HCT116 (cell line): ENCODE measurements around the gene CREB3. TPM values are rescaled to one million over a fixed set of nuclear protein-coding genes. Genes with fewer than 3 reads are reported as not detected.

Source experiments
- ATAC-seq: fragments of 200-7000 bp; cut with Tn5 transposase; 2 replicates; pipeline ENCODE4 v1.9.1; 2020; ENCODE audit warnings: mild to moderate bottlenecking, moderate library complexity
- BruUV-seq: library from RNA; stranded (reverse); fragments of 400-500 nt; replicated peaks from 2 replicates; lab custom pipeline; 2021; lab: Mats Ljungman, UMichigan
- CTCF ChIA-PET: fragments of 300-600 bp; sonication (Branson Sonifier 250); formaldehyde crosslinking; loops from one replicate; lab custom pipeline; 2021; ENCODE audit warnings: antibody characterized with exemption; lab: Charles Lee
- POLR2A ChIA-PET: fragments of 300-600, 350-600 bp; sonication (Branson Sonifier 250); formaldehyde crosslinking; loops from one replicate; lab custom pipeline; 2021; ENCODE audit warnings: antibody characterized with exemption; lab: Charles Lee
- RAD21 ChIA-PET, 2 experiments: fragments of 300-600 bp; sonication (Branson Sonifier 250); formaldehyde crosslinking; loops; one replicate each; lab custom pipeline; 2023; ENCODE audit warnings: low total read pairs in 2 of 2; ENCODE audit not compliant: uncharacterized antibody in 2 of 2, unreplicated experiment in 2 of 2, low non-redundant PET in 1 of 2; lab: Charles Lee
- DNase-seq: peaks from one replicate; pipeline ENCODE4 v3.0.0-alpha.2; 2010; ENCODE audit warnings: low read depth, low spot score
- H2AFZ ChIP-seq: fragments of 200-600 bp; shearing (Covaris generic), sonication (generic); 2 replicates; pipeline ENCODE4 v1.6.1; 2017; ENCODE audit warnings: low read depth, mixed run types, mixed read lengths, antibody characterized with exemption, low read length; ENCODE audit not compliant: poor library complexity, severe bottlenecking
- H3K27ac ChIP-seq: 2 replicates; pipeline ENCODE4 v1.5.1; 2012; ENCODE audit warnings: low read depth, low read length
- H3K27me3 ChIP-seq: fragments of 200-600 bp; sonication (generic); 2 replicates; pipeline ENCODE4 v1.6.1; 2016; ENCODE audit warnings: mixed run types, low read length, mixed read lengths; ENCODE audit not compliant: insufficient read depth
- H3K36me3 ChIP-seq, 2 experiments: fragments of 200-500 bp in 1 of 2; fragments of 200-600 bp in 1 of 2; sonication (Bioruptor generic) in 1 of 2; sonication (generic) in 1 of 2; 2 replicates each; pipeline versions ENCODE4 v1.5.1 to v1.6.1; 2014 to 2016; ENCODE audit warnings: low read length in 2 of 2, inconsistent platforms in 1 of 2, mixed read lengths in 1 of 2, mixed run types in 1 of 2; ENCODE audit not compliant: insufficient read depth in 2 of 2, control insufficient read depth in 1 of 2
- H3K4me1 ChIP-seq, 2 experiments: fragments of 200-600 bp in 1 of 2; sonication (generic) in 1 of 2; 2 replicates each; pipeline versions ENCODE4 v1.5.1 to v1.6.1; 2012 to 2017; ENCODE audit warnings: low read length in 2 of 2, inconsistent platforms in 1 of 2, mild to moderate bottlenecking in 1 of 2, mixed read lengths in 1 of 2, mixed run types in 1 of 2, moderate library complexity in 1 of 2; ENCODE audit not compliant: insufficient read depth in 2 of 2, control insufficient read depth in 1 of 2
- H3K4me2 ChIP-seq: fragments of 200-600 bp; sonication (generic); 2 replicates; pipeline ENCODE4 v1.6.1; 2017; ENCODE audit warnings: mixed run types, low read length, mixed read lengths
- H3K4me3 ChIP-seq, 2 experiments: fragments of 200-600 bp in 1 of 2; sonication (generic) in 1 of 2; replicated peaks in 1 of 2; 2 replicates each; pipeline ENCODE4 v1.5.1; 2011 to 2016; ENCODE audit warnings: low read length in 2 of 2, control low read depth in 1 of 2, low read depth in 1 of 2, mild to moderate bottlenecking in 1 of 2, mixed read lengths in 1 of 2, mixed run types in 1 of 2
- H3K79me2 ChIP-seq: fragments of 200-600 bp; sonication (generic); 2 replicates; pipeline ENCODE4 v1.6.1; 2017; ENCODE audit warnings: mild to moderate bottlenecking, mixed run types, low read length, moderate library complexity, mixed read lengths; ENCODE audit not compliant: insufficient read depth
- H3K9ac ChIP-seq: fragments of 200-600 bp; sonication (generic); 2 replicates; pipeline ENCODE4 v1.6.1; 2016; ENCODE audit warnings: low read length, mixed read lengths
- H3K9me2 ChIP-seq: fragments of 200-600 bp; sonication (generic), shearing (Covaris generic); 2 replicates; pipeline ENCODE4 v1.6.1; 2017; ENCODE audit warnings: mixed run types, mild to moderate bottlenecking, moderate library complexity; ENCODE audit not compliant: insufficient read depth
- H3K9me3 ChIP-seq, 2 experiments: fragments of 200-500 bp in 1 of 2; fragments of 200-600 bp in 1 of 2; sonication (Bioruptor generic) in 1 of 2; sonication (generic) in 1 of 2; 2 replicates each; pipeline ENCODE4 v1.6.1; 2014 to 2017; ENCODE audit warnings: low read length in 2 of 2, mixed read lengths in 2 of 2, inconsistent platforms in 1 of 2, low read depth in 1 of 2, mild to moderate bottlenecking in 1 of 2, mixed run types in 1 of 2, moderate library complexity in 1 of 2; ENCODE audit not compliant: control insufficient read depth in 1 of 2, insufficient read depth in 1 of 2
- H4K20me1 ChIP-seq: fragments of 200-600 bp; sonication (generic), shearing (Covaris generic); 2 replicates; pipeline ENCODE4 v1.6.1; 2017; ENCODE audit warnings: mixed run types, mild to moderate bottlenecking, moderate library complexity; ENCODE audit not compliant: insufficient read depth
- CBX3 ChIP-seq: IDR thresholded peaks from 2 replicates; pipeline ENCODE4 v1.6.1; 2012; ENCODE audit warnings: low read depth
- EGR1 ChIP-seq: IDR thresholded peaks from 2 replicates; pipeline ENCODE4 v1.6.1; 2012; ENCODE audit warnings: low read depth
- ELF1 ChIP-seq: IDR thresholded peaks from 2 replicates; pipeline ENCODE4 v1.6.1; 2012; ENCODE audit warnings: low read depth, borderline replicate concordance
- EZH2 ChIP-seq: fragments of 200-600 bp; sonication (generic); IDR thresholded peaks from 2 replicates; pipeline ENCODE4 v1.6.1; 2017; ENCODE audit warnings: antibody characterized with exemption, mixed run types
- MAX ChIP-seq: IDR thresholded peaks from 2 replicates; pipeline ENCODE4 v1.6.1; 2012
- POLR2A ChIP-seq: IDR thresholded peaks from 2 replicates; pipeline ENCODE4 v1.7.0; 2011; ENCODE audit warnings: borderline replicate concordance; ENCODE audit not compliant: insufficient read depth, insufficient read length; ENCODE audit errors: extremely low read depth
- POLR2AphosphoS5 ChIP-seq: IDR thresholded peaks from 2 replicates; pipeline ENCODE4 v1.6.1; 2011; ENCODE audit warnings: mild to moderate bottlenecking, low read depth, low read length, moderate library complexity
- ZBTB33 ChIP-seq: IDR thresholded peaks from 2 replicates; pipeline ENCODE4 v1.6.1; 2011; ENCODE audit warnings: mild to moderate bottlenecking, low read length, moderate library complexity; ENCODE audit not compliant: insufficient replicate concordance; ENCODE audit errors: extremely low read depth
- intact Hi-C: fragments of 100-400 bp; cut with micrococcal nuclease; formaldehyde crosslinking; loops from 2 replicates; pipeline ENCODE4 v1.10.0; 2022
- total RNA-seq: library from RNA; stranded (reverse); gene quantifications from one replicate; pipeline ENCODE4 v1.2.1, GENCODE V29; 2021; ENCODE audit not compliant: unreplicated experiment

CREB3 gene
- total RNA-seq, 1 experiment from 2014 or later: 22.3 TPM

GRCh38 chr9:35705372-35705771 lies 27.1 kb upstream of the CREB3 start:
- CTCF ChIA-PET: interaction anchor here (1.8 kb wide), 1 partner anchor 8 kb away, joined by 7 read pairs; no protein-coding TSS in a partner anchor
- no peaks in the 10 kb centered on the region for H3K4me1 ChIP-seq
- no peaks in the 10 kb centered on the region for H4K20me1 ChIP-seq
- no peak overlapping the region for H3K4me3 ChIP-seq
- intact Hi-C loops: no loop called here
- no peaks in the 10 kb centered on the region for H3K27me3 ChIP-seq
- no peak for DNase-seq
- peaks cover 57 to 69% of the 10 kb centered on the region in 2 experiments for H3K36me3 ChIP-seq
- no peaks in the 10 kb centered on the region for H3K9me2 ChIP-seq
- no peak for ATAC-seq
- H3K27ac ChIP-seq: no peak overlapping the region
- no peak overlapping the region for H2AFZ ChIP-seq
- no peak overlapping the region for H3K9ac ChIP-seq
- TF ChIP-seq CBX3: no peak
- TF ChIP-seq, all 23 proteins: peak for 0
- ChIA-PET POLR2A (no interaction called here), RAD21 (no interaction called here)
- BruUV-seq: no TSS peak
- Histone ChIP-seq H3K4me2 (no peak overlapping the region), H3K79me2 (no peaks in the 10 kb centered on the region), H3K9me3 (no peaks in the 10 kb centered on the region)

DNA sequence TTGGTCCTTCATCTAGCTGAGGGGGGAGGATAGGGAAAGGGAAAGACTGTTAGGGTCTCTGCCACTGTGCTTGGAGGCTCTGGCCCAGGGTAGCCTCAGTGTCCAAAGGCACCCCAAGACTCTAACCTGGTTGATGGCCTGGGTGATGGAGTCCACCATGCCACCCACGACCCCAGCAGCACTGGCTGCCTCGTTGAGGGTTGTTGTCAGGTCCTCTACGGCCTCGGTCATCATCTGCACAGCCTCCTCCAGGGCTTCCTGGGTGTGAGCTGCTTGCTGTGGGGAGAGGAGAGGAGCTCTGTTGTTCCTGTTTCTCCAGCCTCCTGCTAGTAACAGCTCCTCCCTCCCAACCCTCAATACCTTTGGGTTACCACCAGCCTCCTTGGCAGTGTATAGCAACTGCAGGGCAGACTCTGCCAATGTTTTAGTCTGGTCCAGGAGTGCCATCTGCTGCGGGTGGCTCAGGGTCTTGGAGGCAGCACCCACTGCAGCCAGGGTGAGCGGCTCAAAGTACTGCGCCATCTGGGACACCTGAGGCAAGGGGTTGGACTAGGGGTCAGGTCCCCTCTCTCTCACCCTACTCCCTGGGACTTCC lies 26.5 kb upstream of the CREB3 start:
- H3K36me3 ChIP-seq: peaks cover 58 to 72% of the 10 kb centered on the region in 2 experiments
- H3K4me3 ChIP-seq: no peak overlapping the region
- H3K4me1 ChIP-seq: no peaks in the 10 kb centered on the region
- H3K9ac ChIP-seq: no peak overlapping the region
- H3K27ac ChIP-seq: no peak overlapping the region
- ATAC-seq (no peak), DNase-seq (no peak)
- H4K20me1 ChIP-seq: no peaks in the 10 kb centered on the region
- TF ChIP-seq ZBTB33 (no peak), MAX (no peak), POLR2A (no peak), ELF1 (no peak), EGR1 (no peak), POLR2AphosphoS5 (no peak), EZH2 (no peak)
- no TSS peak for BruUV-seq
- ChIA-PET CTCF (interaction anchor here (1.8 kb wide), 1 partner anchor 9 kb away, joined by 7 read pairs; no protein-coding TSS in a partner anchor), RAD21 (no interaction called here), POLR2A (no interaction called here)
- H3K27me3 ChIP-seq: no peaks in the 10 kb centered on the region
- H3K4me2 ChIP-seq: no peak overlapping the region
- intact Hi-C loops: no loop called here
- H3K9me3 ChIP-seq: no peaks in the 10 kb centered on the region
- no peaks in the 10 kb centered on the region for H3K79me2 ChIP-seq
- no peak overlapping the region for H2AFZ ChIP-seq
- H3K9me2 ChIP-seq: no peaks in the 10 kb centered on the region
